ENCODE measurements around the gene CACNA1C.

- TF ChIP-seq CTCF (conservative IDR thresholded peaks at IDR 0.05; ENCODE audit: low read depth, low read length) (no peak), RAD21 (IDR thresholded peaks at IDR 0.05; ENCODE audit: low read length) (no peak; the same call in 1 of the 2 replicates), CHD1 (IDR thresholded peaks at IDR 0.05; ENCODE audit: low read depth, low read length) (no peak), NFE2L2 (IDR thresholded peaks at IDR 0.05; ENCODE audit: low read depth, low read length) (no peak), POLR2A (IDR thresholded peaks at IDR 0.05; ENCODE audit: low read depth, low read length) (no peak), MAFK (IDR thresholded peaks at IDR 0.05; ENCODE audit: low read depth, low read length) (no peak), RFX5 (IDR thresholded peaks at IDR 0.05; ENCODE audit: low read depth, low read length) (no peak), CEBPB (IDR thresholded peaks at IDR 0.05; ENCODE audit: low read depth, low read length) (no peak), USF2 (IDR thresholded peaks at IDR 0.05; ENCODE audit: low read depth, low read length) (no peak), SMC3 (IDR thresholded peaks at IDR 0.05; ENCODE audit: low read depth, low read length) (no peak), MAZ (IDR thresholded peaks at IDR 0.05; ENCODE audit: borderline replicate concordance, low read depth, low read length) (no peak), RCOR1 (IDR thresholded peaks at IDR 0.05; ENCODE audit: insufficient replicate concordance, low read length) (no peak), MXI1 (IDR thresholded peaks at IDR 0.05; ENCODE audit: borderline replicate concordance, low read depth, low read length) (no peak), ELK1 (IDR thresholded peaks at IDR 0.05; ENCODE audit: borderline replicate concordance, low read depth, low read length) (no peak)
Measured at GRCh38 chr12:2154050-2154449, 101.3 kb downstream of the CACNA1C start.

Measured in IMR-90 (cell line).